Smooth muscle cell (in vitro differentiated cells): ENCODE data around the gene SBNO1. TPM values are rescaled to one million over a fixed set of nuclear protein-coding genes. Genes with fewer than 3 reads are reported as not detected.
"Not testable (repeated sequence)": the region's sequence is repeated elsewhere in the genome, so short reads cannot be mapped to it uniquely, and the experiment has no call there.

Experiments
- DNase-seq: peaks from one replicate; lab custom pipeline; 2025; ENCODE audit not compliant: unreplicated experiment; lab: John Stamatoyannopoulos, UW
- H2AFZ ChIP-seq: fragments of 200-600 bp; sonication (generic); 2 replicates; pipeline ENCODE4 v1.6.0; 2016; ENCODE audit warnings: antibody characterized with exemption, low read depth, mild to moderate bottlenecking
- H3F3A ChIP-seq: fragments of 200-600 bp; sonication (generic); 2 replicates; pipeline ENCODE4 v1.6.0; 2017; ENCODE audit warnings: antibody characterized with exemption, low read depth
- H3K27ac ChIP-seq: fragments of 200-600 bp; sonication (generic); 2 replicates; pipeline ENCODE4 v1.5.1; 2016; ENCODE audit warnings: low read depth, mild to moderate bottlenecking
- H3K27me3 ChIP-seq: fragments of 200-600 bp; sonication (generic); 2 replicates; pipeline ENCODE4 v1.6.1; 2016; ENCODE audit warnings: low read depth, mild to moderate bottlenecking
- H3K36me3 ChIP-seq: fragments of 200-600 bp; sonication (generic); 2 replicates; pipeline ENCODE4 v1.5.1; 2016; ENCODE audit warnings: low read depth
- H3K4me1 ChIP-seq: fragments of 200-600 bp; sonication (generic); 2 replicates; pipeline ENCODE4 v1.5.1; 2016; ENCODE audit warnings: low read depth
- H3K4me2 ChIP-seq: fragments of 200-600 bp; sonication (generic); 2 replicates; pipeline ENCODE4 v1.6.0; 2016; ENCODE audit warnings: mild to moderate bottlenecking
- H3K4me3 ChIP-seq: fragments of 200-600 bp; sonication (generic); 2 replicates; pipeline ENCODE4 v1.5.1; 2016; ENCODE audit warnings: mild to moderate bottlenecking
- H3K79me2 ChIP-seq: fragments of 200-600 bp; sonication (generic); 2 replicates; pipeline ENCODE4 v1.6.0; 2016; ENCODE audit warnings: low read depth, mild to moderate bottlenecking
- H3K9ac ChIP-seq: fragments of 200-600 bp; sonication (generic); 2 replicates; pipeline ENCODE4 v1.6.0; 2016; ENCODE audit warnings: low read depth
- H3K9me3 ChIP-seq: fragments of 200-600 bp; sonication (generic); replicated peaks from 2 replicates; pipeline ENCODE4 v1.5.1; 2016; ENCODE audit warnings: low read depth
- H4K20me1 ChIP-seq: fragments of 200-600 bp; sonication (generic); 2 replicates; pipeline ENCODE4 v1.6.0; 2016; ENCODE audit warnings: low read depth
- WGBS: methylation state at CpG from one replicate; pipeline ENCODE4 v1.1.7; 2016; ENCODE audit warnings: low lambda C conversion rate; 5-methylcytosine and 5-hydroxymethylcytosine counted together
- polyA plus RNA-seq: library from polyadenylated mRNA; unstranded; fragments of >200 nt; fragmentation: Nextera tagmentation; extraction: Ambion mirVana; gene quantifications from 2 replicates; pipeline ENCODE4 v1.2.1, GENCODE V29; 2016
- total RNA-seq: library from RNA; depleted of rRNA; stranded (reverse); fragments of >200 nt; gene quantifications from 2 replicates; pipeline ENCODE4 v1.2.3, GENCODE V29; 2014
- TF ChIP-seq, protein P1 (sequence below): fragments of 200-600 bp; sonication (generic); IDR thresholded peaks from 2 replicates; pipeline ENCODE4 v1.5.1; 2017; ENCODE audit warnings: borderline replicate concordance, mild to moderate bottlenecking, antibody characterized with exemption; ENCODE audit not compliant: insufficient read depth, poor library complexity, severe bottlenecking

The SBNO1 gene
- total and polyA plus RNA-seq, 2 experiments from 2014 or later: 14.6 to 24.5 TPM

DNA sequence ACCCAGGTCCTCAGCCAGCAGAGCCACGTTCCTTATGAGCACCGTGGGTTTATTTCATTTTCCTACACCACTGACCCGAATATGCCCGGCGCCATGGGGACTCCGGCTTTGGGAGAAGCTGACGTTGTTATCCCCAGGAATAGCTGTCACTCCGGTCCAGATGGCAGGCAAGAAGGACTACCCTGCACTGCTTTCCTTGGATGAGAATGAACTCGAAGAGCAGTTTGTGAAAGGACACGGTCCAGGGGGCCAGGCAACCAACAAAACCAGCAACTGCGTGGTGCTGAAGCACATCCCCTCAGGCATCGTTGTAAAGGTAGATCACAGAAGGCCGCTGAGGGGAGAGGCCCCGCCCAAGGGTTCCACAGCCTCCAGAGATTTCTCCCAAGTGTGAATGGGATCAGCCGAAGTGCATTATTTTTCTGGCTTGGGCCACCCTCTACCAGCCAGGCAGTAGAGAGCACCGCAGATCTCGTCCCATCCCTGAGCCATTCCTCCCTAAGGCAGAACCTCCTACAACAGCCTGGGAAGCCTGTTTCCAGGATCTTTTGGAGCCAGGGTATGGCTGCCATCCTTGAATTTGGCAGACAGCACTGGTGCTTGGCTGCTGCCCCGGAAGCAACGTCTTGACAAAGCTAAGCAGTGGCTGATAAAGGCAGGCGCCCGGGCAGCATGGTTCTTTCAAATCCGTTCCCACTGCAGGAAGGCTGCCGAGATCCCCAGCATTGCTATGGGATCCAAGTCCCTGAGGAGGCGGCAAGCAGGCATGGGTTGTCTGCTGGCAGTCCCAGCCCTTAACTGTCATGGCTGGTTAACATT is 110.8 kb downstream of the SBNO1 start:
- peaks cover 9% of the 10 kb centered on the region for H3F3A ChIP-seq
- no peak overlapping the region for H3K9ac ChIP-seq
- H3K4me3 ChIP-seq: no peak overlapping the region
- H2AFZ ChIP-seq: no peak overlapping the region
- H3K4me2 ChIP-seq: no peak overlapping the region
- peaks cover 14% of the 10 kb centered on the region for H4K20me1 ChIP-seq
- no peaks in the 10 kb centered on the region for H3K4me1 ChIP-seq
- DNase-seq: no peak
- H3K36me3 ChIP-seq: peaks cover 4% of the 10 kb centered on the region
- no peak overlapping the region for H3K27ac ChIP-seq
- H3K27me3 ChIP-seq: no peaks in the 10 kb centered on the region
- H3K9me3 ChIP-seq: no peaks in the 10 kb centered on the region
- TF ChIP-seq, protein P1, sequence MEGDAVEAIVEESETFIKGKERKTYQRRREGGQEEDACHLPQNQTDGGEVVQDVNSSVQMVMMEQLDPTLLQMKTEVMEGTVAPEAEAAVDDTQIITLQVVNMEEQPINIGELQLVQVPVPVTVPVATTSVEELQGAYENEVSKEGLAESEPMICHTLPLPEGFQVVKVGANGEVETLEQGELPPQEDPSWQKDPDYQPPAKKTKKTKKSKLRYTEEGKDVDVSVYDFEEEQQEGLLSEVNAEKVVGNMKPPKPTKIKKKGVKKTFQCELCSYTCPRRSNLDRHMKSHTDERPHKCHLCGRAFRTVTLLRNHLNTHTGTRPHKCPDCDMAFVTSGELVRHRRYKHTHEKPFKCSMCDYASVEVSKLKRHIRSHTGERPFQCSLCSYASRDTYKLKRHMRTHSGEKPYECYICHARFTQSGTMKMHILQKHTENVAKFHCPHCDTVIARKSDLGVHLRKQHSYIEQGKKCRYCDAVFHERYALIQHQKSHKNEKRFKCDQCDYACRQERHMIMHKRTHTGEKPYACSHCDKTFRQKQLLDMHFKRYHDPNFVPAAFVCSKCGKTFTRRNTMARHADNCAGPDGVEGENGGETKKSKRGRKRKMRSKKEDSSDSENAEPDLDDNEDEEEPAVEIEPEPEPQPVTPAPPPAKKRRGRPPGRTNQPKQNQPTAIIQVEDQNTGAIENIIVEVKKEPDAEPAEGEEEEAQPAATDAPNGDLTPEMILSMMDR: no peak
- peaks cover 28% of the 10 kb centered on the region for H3K79me2 ChIP-seq
- WGBS: 89% methylated on average over 24 of the region's 24 CpGs

DNA sequence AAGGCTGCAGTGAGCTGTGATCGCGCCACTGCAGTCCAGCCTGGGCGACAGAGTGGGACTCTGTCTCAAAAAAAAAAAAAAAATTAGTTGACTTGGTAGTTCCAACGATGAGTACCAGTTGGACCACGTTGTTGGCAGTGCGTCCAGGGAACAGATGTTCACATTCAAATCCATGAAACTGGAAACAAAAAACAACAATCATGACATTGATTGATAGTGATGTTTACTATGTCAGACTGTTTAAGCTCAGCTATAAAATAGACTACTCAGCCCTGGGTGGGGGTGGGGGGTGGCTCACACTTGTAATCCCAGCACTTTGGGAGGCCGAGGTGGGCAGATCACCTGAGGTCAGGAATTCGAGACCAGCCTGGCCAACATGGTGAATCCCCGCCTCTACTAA is 112.3 kb downstream of the SBNO1 start:
- H3K27me3 ChIP-seq, H2AFZ ChIP-seq, H3K27ac ChIP-seq, H3K9me3 ChIP-seq, H3F3A ChIP-seq, H3K4me1 ChIP-seq, DNase-seq, H3K36me3 ChIP-seq, H3K4me2 ChIP-seq, H3K9ac ChIP-seq, H3K4me3 ChIP-seq: not testable (repeated sequence)
- H4K20me1 ChIP-seq: peaks cover 12% of the 10 kb centered on the region
- 95% methylated on average over 9 of the region's 9 CpGs for WGBS
- H3K79me2 ChIP-seq: peaks cover 41% of the 10 kb centered on the region

DNA sequence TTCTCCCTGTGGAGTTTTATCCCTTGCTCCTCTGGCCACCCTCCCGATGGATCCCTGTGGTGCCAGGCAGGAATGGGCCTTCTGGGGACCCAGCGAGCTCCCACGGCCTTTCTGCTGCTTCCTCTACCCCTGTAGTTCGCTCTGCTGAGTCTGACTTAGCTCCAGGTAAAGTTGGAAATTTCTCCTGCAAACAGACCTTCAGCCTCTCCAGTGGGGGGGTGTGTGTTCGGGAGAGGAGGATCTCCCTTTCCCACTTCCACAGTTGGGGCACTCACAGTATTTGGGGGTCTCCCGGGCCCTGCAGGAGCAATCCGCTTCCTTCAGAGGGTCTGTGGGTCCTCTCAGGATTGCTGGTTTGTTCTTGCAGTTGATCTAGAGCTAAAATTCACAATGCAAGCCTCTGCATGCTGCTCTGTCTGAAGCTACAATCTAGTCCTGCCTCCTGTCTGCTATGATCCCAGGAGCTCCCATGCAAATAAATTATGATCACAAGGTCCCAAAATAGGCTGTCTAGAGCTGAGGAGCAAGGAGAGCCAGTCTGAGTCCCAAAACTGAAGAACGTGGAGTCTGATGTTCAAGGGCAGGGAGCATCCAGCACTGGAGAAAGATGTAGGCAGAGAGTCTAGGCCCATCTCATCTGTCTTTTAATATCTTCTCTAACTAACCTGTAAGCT is 113.1 kb downstream of the SBNO1 start:
- no peaks in the 10 kb centered on the region for H3K4me1 ChIP-seq
- no peaks in the 10 kb centered on the region for H3K9me3 ChIP-seq
- H3K79me2 ChIP-seq: peaks cover 49% of the 10 kb centered on the region
- peak overlapping the region; percentile 73 for H3K27ac ChIP-seq
- no peak overlapping the region for H2AFZ ChIP-seq
- peak overlapping the region; percentile 39 for H3K9ac ChIP-seq
- TF ChIP-seq, protein P1: no peak
- H3K27me3 ChIP-seq: no peaks in the 10 kb centered on the region
- H4K20me1 ChIP-seq: peaks cover 16% of the 10 kb centered on the region
- WGBS: 94% methylated on average over 8 of the region's 8 CpGs
- H3F3A ChIP-seq: peaks cover 4% of the 10 kb centered on the region
- no peak overlapping the region for H3K4me2 ChIP-seq
- no peaks in the 10 kb centered on the region for H3K36me3 ChIP-seq
- H3K4me3 ChIP-seq: no peak overlapping the region
- no peak for DNase-seq

DNA sequence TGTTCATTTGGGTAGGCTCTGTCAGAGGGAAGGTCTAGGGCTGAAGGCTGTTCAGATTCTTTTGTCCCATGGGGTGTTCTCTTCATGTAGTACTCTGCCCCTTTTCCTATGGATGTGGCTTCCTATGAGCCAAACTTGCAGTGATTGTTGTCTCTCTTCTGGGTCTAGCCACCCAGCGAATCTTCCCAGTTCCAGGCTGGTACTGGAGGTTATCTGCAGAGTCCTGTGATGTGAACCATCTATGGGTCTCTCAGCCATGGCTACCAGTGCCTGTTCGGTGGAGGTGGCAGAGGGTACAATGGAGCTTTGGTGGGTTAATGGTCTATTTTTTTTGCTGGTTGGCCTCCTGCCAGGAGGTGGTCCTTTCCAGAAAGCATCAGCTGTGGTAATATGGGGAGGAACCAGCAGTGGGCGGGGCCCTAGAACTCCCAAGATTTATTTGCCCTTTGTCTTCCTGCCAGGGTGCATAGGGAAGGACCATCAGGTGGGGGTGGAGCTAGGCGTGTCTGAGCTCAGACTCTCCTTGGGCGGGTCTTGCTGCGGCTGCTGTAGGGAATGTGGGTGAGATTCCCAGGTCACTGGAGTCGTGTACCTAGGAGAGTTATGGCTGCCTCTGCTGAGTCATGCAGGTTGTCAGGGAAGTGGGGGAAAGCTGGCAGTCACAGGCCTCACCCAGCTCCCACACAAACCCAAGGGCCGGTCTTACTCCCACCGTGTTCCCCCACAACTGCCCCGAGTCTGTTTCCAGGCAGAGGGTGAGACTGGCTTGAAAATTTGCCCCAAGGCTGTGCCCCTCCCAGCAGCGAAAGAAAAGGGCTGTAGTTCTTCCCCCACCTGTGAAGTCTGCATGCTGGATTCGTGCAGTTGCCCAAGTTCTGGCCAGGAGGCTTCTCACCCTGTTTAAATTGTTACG is 113.9 kb downstream of the SBNO1 start:
- WGBS: 63% methylated on average over 13 of the region's 13 CpGs
- Histone ChIP-seq H4K20me1 (peaks cover 16% of the 10 kb centered on the region), H3K27me3 (no peaks in the 10 kb centered on the region), H3K4me2 (no peak overlapping the region), H3K36me3 (no peaks in the 10 kb centered on the region), H2AFZ (no peak overlapping the region), H3K4me1 (no peaks in the 10 kb centered on the region), H3K4me3 (no peak overlapping the region), H3K27ac (peak overlapping the region; percentile 73), H3K9ac (peak overlapping the region; percentile 39), H3K9me3 (no peaks in the 10 kb centered on the region), H3K79me2 (peaks cover 55% of the 10 kb centered on the region), H3F3A (peaks cover 4% of the 10 kb centered on the region)
- TF ChIP-seq, protein P1: no peak
- no peak for DNase-seq

DNA sequence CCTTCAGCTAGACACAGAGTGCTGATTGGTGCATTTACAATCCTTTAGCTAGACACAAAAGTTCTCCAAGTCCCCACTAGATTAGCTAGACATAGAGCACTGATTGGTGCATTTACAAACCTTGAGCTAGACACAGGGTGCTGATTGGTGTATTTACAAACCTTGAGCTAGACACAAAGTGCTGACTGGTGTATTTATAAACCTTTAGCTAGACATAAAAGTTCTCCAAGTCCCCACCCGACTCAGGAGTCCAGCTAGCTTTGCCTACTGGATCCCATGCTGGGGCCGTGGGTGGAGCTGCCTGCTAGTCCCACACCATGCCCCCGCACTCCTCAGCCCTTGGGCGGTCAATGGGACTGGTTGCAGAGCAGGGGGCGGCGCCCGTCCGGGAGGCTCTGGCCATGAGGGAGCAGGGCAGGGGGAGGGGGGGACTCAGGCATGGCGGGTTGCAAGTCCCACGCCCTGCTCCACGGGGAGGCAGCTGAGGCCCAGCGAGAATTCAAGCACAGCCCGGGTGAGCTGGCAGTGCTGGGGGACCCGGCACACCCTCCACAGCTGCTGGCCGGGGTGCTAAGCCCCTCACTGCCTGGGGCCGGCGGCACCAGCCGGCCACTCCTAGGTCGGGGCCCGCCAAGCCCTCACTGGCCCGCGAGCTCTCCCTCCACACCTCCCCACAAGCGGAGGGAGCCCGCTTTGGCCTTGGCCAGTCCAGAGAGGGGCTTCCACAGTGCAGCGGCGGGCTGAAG is 115.5 kb downstream of the SBNO1 start:
- not testable (repeated sequence) for H2AFZ ChIP-seq, H3K27me3 ChIP-seq, DNase-seq, H3K9me3 ChIP-seq, H3F3A ChIP-seq, H3K4me2 ChIP-seq, H3K9ac ChIP-seq, H3K4me3 ChIP-seq, H3K36me3 ChIP-seq, H3K4me1 ChIP-seq, H3K27ac ChIP-seq
- Histone ChIP-seq H4K20me1 (peaks cover 24% of the 10 kb centered on the region), H3K79me2 (peaks cover 67% of the 10 kb centered on the region)
- 98% methylated on average over 18 of the region's 26 CpGs for WGBS
